ENCODE measurements around the gene UTS2R.
"Not testable (repeated sequence)": the region's sequence is repeated elsewhere in the genome, so short reads cannot be mapped to it uniquely, and the experiment has no call there.

UTS2R gene

GRCh38 chr17:82334204-82334621 lies 37.4 kb upstream of the UTS2R start:
- no peak for DNase-seq (ENCODE audit: low read depth in 2 of 2)

- DNase-seq (ENCODE audit: low read depth in 2 of 2) = no peak
Measured at GRCh38 chr17:82334622-82335394, 36.8 kb upstream of the UTS2R start.

- DNase-seq (ENCODE audit: low read depth in 2 of 2) = peak; percentile 30 to 32
Measured at GRCh38 chr17:82338858-82339633, 32.5 kb upstream of the UTS2R start.

GRCh38 chr17:82339634-82340580 lies 31.7 kb upstream of the UTS2R start:
- DNase-seq (ENCODE audit: low read depth in 2 of 2) = no peak

- DNase-seq (ENCODE audit: low read depth in 2 of 2) = no peak
Measured at GRCh38 chr17:82342361-82343079, 29.0 kb upstream of the UTS2R start.

GRCh38 chr17:82343560-82343959 lies 28.0 kb upstream of the UTS2R start:
- DNase-seq (ENCODE audit: low read depth in 2 of 2) = no peak

- DNase-seq (ENCODE audit: low read depth in 2 of 2) = no peak
Measured at GRCh38 chr17:82344175-82344907, 27.2 kb upstream of the UTS2R start.

- DNase-seq (ENCODE audit: low read depth in 2 of 2) = no peak
Measured at GRCh38 chr17:82345151-82345976, 26.2 kb upstream of the UTS2R start.

GRCh38 chr17:82346342-82347300 lies 24.9 kb upstream of the UTS2R start:
- no peak for DNase-seq (ENCODE audit: low read depth in 2 of 2)

GRCh38 chr17:82347994-82348393 lies 23.6 kb upstream of the UTS2R start:
- DNase-seq (ENCODE audit: low read depth in 2 of 2) = not testable (repeated sequence)

- no peak for DNase-seq (ENCODE audit: low read depth in 2 of 2)
Measured at GRCh38 chr17:82348434-82348833, 23.1 kb upstream of the UTS2R start.

GRCh38 chr17:82348866-82349265 lies 22.7 kb upstream of the UTS2R start:
- no peak for DNase-seq (ENCODE audit: low read depth in 2 of 2)

- DNase-seq (ENCODE audit: low read depth in 2 of 2) = peak; percentile 58 to 69
Measured at GRCh38 chr17:82349287-82349701, 22.3 kb upstream of the UTS2R start.

- DNase-seq (ENCODE audit: low read depth in 2 of 2) = no peak
Measured at GRCh38 chr17:82350182-82351030, 21.2 kb upstream of the UTS2R start.

- DNase-seq (ENCODE audit: low read depth in 2 of 2) = no peak
Measured at GRCh38 chr17:82351254-82351712, 20.3 kb upstream of the UTS2R start.

GRCh38 chr17:82351713-82352488 lies 19.7 kb upstream of the UTS2R start:
- peak; percentile 44 to 45 for DNase-seq (ENCODE audit: low read depth in 2 of 2)

- no peak for DNase-seq (ENCODE audit: low read depth in 2 of 2)
Measured at GRCh38 chr17:82353484-82353883, 18.1 kb upstream of the UTS2R start.
